Measurements from ENCODE around the gene QSOX2.

The QSOX2 gene

DNA sequence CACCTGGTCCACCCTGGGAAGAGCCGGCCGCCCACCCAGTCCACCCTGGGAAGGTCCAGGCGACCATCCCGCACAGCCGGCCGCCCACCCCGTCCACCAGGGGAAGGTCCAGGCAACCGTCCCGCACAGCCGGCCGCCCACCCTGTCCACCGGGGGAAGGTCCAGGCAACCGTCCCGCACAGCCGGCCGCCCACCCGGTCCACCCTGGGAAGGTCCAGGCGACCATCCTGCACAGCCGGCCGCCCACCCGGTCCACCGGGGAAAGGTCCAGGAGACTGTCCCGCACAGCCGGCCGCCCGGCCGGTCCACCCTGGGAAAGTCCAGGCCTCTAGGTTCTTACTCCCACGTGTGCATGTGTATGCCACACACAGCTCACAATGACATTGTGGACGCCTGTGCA lies 6.7 kb upstream of the QSOX2 start:
- Histone ChIP-seq H3K27me3 (replicated peaks; ENCODE audit: control insufficient read depth, insufficient read depth, low read length) (no peaks in the 10 kb centered on the region; the same call in 1 of the 2 replicates), H3K36me3 (ENCODE audit: control insufficient read depth, insufficient read depth, low read length) (no peaks in the 10 kb centered on the region), H3K4me3 (replicated peaks; ENCODE audit: low read depth, low read length) (no peak overlapping the region)
- DNase-seq (ENCODE audit: extremely low read depth, insufficient read length), result no peak
- TF ChIP-seq, protein P1, sequence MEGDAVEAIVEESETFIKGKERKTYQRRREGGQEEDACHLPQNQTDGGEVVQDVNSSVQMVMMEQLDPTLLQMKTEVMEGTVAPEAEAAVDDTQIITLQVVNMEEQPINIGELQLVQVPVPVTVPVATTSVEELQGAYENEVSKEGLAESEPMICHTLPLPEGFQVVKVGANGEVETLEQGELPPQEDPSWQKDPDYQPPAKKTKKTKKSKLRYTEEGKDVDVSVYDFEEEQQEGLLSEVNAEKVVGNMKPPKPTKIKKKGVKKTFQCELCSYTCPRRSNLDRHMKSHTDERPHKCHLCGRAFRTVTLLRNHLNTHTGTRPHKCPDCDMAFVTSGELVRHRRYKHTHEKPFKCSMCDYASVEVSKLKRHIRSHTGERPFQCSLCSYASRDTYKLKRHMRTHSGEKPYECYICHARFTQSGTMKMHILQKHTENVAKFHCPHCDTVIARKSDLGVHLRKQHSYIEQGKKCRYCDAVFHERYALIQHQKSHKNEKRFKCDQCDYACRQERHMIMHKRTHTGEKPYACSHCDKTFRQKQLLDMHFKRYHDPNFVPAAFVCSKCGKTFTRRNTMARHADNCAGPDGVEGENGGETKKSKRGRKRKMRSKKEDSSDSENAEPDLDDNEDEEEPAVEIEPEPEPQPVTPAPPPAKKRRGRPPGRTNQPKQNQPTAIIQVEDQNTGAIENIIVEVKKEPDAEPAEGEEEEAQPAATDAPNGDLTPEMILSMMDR (IDR thresholded peaks at IDR 0.05; ENCODE audit: insufficient read depth, low read length, poor library complexity, severe bottlenecking), result no peak

DNA sequence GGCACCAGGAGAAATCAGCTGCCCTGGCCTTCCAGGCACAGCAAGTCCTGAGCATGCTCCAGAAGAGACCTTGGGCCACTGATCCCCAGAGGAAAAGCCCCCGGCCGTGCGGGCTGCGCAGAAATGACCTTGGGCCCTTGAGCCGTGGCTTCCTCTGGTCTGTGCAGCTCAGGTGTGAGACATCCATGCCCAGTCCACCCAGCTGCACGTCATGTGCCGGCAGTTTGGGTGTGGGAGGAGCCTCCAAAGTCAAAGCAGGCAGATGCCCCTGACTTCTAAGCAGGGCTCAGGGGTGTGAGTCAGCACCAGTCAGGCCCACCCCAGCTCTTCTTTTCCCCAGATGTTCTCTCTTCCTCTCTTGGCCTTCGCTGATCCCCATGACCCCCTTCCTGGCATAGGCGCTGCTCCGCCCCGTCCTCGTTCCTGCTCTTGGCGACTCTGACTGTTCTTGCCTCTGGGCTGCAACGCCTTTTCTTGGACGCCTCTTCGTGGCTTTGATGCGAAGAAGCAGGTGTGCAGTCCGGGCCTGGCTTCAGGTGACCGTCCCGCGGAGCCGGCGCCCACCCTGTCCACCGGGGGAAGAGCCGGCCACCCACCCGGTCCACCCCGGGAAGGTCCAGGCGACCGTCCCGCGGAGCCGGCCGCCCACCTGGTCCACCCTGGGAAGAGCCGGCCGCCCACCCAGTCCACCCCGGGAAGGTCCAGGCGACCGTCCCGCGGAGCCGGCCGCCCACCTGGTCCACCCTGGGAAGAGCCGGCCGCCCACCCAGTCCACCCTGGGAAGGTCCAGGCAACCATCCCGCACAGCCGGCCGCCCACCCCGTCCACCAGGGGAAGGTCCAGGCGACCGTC lies 5.9 kb upstream of the QSOX2 start:
- no peak for DNase-seq (ENCODE audit: extremely low read depth, insufficient read length)
- TF ChIP-seq, protein P1 (IDR thresholded peaks at IDR 0.05; ENCODE audit: insufficient read depth, low read length, poor library complexity, severe bottlenecking), result no peak
- Histone ChIP-seq H3K4me3 (replicated peaks; ENCODE audit: low read depth, low read length) (no peak overlapping the region), H3K27me3 (replicated peaks; ENCODE audit: control insufficient read depth, insufficient read depth, low read length) (no peaks in the 10 kb centered on the region; the same call in 1 of the 2 replicates), H3K36me3 (ENCODE audit: control insufficient read depth, insufficient read depth, low read length) (no peaks in the 10 kb centered on the region)

DNA sequence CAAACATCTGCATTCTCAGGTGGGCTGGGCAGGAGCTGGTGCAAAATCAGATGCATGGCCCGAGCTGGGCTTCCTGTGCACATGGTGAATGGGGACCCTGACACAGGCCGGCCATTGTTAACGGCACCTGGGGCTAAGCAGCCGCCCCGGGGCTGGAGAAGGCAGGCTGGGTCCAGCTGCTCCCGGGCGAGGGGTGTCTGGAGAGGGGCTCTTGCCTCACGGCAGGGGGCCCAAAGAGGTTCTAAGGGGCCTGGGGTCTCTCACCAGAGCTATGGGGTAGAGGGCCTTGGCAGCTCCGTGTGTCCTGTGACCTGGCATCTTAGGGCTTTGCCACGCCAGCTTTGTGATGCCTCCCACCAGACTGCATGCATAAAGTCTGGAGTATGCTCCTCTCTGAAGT lies 5.1 kb upstream of the QSOX2 start:
- DNase-seq (ENCODE audit: extremely low read depth, insufficient read length), result no peak
- no peaks in the 10 kb centered on the region for H3K36me3 ChIP-seq (ENCODE audit: control insufficient read depth, insufficient read depth, low read length)
- H3K27me3 ChIP-seq (replicated peaks; ENCODE audit: control insufficient read depth, insufficient read depth, low read length), result no peaks in the 10 kb centered on the region; the same call in 1 of the 2 replicates
- TF ChIP-seq, protein P1 (IDR thresholded peaks at IDR 0.05; ENCODE audit: insufficient read depth, low read length, poor library complexity, severe bottlenecking), result no peak
- no peak overlapping the region for H3K4me3 ChIP-seq (replicated peaks; ENCODE audit: low read depth, low read length)

DNA sequence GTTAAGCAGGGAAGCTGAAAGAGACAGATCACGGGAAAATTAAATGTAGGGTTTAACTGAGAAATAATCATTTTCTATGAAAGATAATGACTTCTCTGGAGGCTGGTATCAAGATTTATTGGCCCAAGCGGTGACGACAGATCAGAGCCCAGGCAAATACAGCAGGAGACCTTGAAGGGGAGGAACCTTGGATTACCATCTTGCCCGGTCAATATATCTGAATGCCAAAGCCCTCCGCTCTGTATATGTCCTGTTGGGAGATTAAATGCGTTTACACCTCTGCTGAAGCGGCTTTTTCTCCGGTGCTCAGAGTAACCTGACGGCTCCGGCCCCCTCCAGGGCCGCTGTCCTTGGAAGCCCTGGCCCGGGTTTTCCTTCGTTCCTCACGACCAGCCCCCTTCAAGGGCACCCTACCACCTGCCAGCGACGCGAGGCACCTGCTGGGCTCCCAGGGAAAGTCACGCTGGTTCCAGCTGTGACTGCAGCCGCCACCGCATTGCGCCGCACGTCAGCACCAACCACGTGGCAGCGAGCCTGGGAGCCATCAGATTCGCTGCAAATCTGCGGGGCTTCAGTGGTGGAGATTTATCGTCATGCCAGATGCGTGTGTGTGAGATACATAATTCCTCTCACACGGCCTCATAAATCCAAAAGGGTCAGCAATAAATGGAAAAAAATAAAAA lies 4.4 kb upstream of the QSOX2 start:
- TF ChIP-seq, protein P1 (IDR thresholded peaks at IDR 0.05; ENCODE audit: insufficient read depth, low read length, poor library complexity, severe bottlenecking), result no peak
- DNase-seq (ENCODE audit: extremely low read depth, insufficient read length), result no peak
- H3K27me3 ChIP-seq (replicated peaks; ENCODE audit: control insufficient read depth, insufficient read depth, low read length), result no peaks in the 10 kb centered on the region; the same call in 1 of the 2 replicates

DNA sequence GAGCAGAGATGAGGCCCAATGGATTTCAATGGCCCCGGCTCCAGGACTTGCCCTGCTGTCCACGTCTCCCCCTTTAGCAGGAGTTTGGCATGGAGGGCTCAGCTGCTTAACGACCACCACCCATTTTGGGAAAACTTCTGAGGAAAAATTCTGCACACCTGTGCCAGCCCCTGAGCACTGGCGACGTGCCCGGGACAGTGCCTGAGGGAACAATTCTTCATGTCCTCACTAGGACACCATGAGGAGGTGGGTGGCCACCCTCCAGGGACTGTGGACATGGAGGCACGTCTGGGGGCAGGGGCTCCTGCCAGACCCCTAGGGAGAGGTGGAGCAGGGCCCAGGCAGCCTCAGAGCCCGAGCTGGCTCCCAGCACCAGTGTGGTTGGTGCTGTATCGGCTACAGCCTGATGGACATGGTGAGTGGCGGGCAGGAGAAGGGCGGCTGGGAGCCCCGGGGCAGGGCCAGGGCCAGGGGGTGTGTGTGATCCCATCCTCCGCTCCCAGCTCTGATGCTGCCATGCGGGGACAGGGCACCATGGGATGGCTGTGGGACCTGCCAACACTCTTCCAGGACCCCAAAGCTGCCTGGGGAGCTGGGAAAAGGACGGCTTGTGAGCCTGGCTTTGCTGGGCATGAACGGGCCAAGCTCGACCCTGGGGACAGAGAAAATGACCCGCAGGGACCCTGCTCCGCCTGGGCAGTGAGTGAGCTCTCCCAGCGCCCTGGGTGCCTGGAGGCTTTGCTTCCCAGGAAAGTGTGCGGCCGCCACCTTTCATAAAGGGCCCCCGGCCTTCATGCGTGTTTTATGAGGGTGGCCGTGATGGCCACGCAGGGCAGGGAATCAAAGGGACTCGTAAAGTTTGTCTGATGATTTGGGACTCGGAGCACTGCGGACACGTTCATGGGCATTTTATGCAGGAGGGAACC lies 3.6 kb upstream of the QSOX2 start:
- H3K36me3 ChIP-seq (ENCODE audit: control insufficient read depth, insufficient read depth, low read length), result no peaks in the 10 kb centered on the region
- TF ChIP-seq, protein P1 (IDR thresholded peaks at IDR 0.05; ENCODE audit: insufficient read depth, low read length, poor library complexity, severe bottlenecking), result no peak
- no peaks in the 10 kb centered on the region; the same call in 1 of the 2 replicates for H3K27me3 ChIP-seq (replicated peaks; ENCODE audit: control insufficient read depth, insufficient read depth, low read length)
- DNase-seq (ENCODE audit: extremely low read depth, insufficient read length), result no peak
- H3K4me3 ChIP-seq (replicated peaks; ENCODE audit: low read depth, low read length), result no peak overlapping the region

More for the DNA sequence above, 4.4 kb upstream of the QSOX2 start:
- Histone ChIP-seq H3K4me3 (replicated peaks; ENCODE audit: low read depth, low read length) (no peak overlapping the region), H3K36me3 (ENCODE audit: control insufficient read depth, insufficient read depth, low read length) (no peaks in the 10 kb centered on the region)
